Stimulated activated CD4-positive, alpha-beta T cell treated with anti-CD3 and anti-CD28 coated beads, Interleukin-12 subunit alpha, Interleukin-12 subunit beta, amount 100 ng/mL, for 4 hours (primary cell): ENCODE results near the gene SOX18.

Source experiments
- DNase-seq: peaks from one replicate; pipeline ENCODE4 v3.0.0-alpha.2; 2020

SOX18 gene

DNA sequence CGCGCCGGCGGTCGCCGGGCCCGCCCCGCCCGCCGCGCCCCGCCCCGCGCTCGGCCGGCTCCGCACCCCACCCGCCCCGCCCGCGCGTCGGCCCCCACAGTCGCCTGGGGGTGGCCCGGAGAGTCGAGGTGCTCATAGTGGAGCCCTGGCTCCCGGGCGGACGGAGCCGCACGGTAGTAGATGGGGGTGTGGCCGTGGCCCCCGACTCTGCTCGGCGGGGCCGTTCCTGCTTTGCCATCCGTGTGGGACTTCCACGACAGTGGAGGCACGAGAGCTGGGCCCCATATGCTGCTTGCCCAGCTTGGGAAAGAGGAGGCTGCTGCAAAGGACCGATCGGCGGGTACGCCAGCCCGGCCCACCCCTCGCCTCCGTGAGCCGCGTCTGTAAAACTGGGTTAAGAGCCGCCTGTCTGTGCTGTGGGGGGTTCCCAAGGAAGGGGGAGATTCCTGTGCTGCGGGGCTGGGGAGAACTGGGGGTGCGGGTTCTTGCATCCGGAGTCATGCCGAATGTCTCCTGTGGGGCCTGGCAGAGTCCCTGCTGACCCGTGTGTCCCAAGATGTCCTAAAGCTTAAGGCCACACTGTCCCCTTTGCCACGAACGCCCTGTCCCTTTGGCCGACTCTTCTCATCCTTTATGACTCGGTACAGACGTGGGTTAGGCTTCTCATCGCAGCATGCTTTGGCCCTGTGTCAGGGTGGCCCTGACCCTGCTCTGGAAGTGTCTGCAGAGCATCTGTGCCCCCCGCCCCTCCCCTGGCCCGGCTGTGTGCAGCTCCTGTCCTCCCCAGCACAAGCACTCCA, 30.8 kb upstream of the SOX18 start, which contains the start of gene OPRL1:
TSS of gene OPRL1 (plus strand) at position 70 of the 800 bp plus-strand sequence. CDS start 12,639 bp downstream, outside the sequence.
- DNase-seq, result no peak

DNA sequence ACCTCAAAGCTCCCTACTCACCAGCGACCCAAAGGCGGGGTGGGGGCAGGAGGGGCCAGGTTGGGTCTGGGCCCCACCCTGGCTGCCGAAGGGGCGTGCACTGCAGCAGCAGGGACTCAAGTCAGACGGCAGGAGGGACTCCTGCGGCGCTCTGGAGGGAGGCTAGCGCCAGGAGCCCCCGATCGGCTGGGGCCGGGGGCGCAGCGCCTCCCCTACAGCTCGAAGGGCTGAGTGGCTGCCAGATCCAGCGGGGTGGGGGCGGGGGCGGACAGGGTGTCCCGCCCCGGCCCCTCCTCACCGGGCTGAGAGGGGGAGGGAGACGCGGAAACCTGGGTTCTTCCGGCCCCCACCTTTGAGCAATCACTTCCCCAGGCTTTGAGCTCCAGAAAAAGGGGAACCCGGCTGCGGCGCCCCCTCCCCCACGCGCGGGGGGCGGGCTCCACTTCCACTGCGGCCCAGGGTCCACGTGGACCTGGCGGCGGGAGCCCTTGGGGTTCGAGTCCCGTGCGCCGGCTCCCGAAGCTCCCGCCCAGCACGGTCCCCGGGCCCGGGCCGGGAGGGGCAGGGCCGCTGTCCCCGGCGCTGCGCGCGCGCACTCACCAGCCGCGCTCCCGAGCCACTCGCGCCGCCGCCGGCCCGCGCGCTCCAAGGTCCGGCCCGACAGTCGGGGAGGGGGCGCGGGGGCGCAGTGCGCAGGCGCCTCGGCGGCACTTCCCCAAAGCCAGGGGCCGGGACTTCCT, 30.0 kb upstream of the SOX18 start, which contains the start of gene RGS19:
TSS of gene RGS19 (minus strand) at position 246 of the 740 bp plus-strand sequence. CDS start 2,632 bp downstream, outside the sequence.
- DNase-seq, result peak; percentile 69

DNA sequence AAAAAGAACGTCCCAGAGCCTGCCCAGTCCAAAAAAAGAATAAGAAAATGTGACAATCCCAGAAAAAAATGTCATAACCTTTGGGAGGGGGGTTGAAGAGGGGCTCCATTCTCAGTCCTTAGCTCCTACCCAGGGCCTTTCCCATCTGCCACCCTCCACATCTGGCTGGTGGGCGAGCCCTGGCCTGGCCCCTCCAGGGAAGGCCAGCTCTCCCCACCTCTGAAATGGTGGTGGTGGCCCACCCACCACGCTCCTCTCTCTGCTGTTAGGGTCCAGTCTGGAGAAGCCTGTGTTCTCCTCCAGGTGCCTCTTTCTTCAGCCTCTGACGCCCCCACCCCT, 29.5 kb upstream of the SOX18 start:
- DNase-seq, result no peak

DNA sequence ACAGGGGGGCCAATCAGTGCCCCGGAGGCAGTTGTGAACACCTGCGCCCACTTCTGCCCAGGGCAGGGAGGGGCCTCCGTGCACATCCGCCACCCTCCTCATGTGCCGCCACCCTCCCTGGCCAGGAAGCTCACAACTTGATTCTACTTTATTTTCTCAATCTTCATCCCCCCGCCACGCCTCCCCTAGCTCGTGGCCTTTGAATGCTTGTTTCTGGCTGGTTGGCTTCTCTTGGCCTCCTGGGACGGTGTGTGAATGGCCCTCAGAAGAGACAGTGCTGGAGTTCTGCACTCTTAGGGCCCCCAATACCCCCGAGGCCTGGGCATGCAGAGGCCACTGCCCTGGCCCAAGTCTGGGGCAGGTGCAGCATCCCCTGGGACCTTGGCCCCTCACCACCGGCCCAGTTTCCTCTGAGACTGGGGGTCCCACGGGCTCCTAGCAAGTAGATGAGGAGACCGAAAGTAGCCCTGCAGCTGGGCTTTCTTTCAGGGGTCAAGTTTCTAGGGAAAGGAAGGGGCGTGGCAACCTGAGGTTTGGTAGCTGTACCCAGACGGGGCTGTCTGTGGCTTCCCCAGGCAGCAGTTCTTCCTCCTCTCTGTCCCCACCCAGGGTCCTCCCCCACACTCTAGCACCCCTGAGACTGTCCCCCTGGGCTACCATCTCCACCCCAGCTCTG, 28.6 kb upstream of the SOX18 start:
- no peak for DNase-seq

DNA sequence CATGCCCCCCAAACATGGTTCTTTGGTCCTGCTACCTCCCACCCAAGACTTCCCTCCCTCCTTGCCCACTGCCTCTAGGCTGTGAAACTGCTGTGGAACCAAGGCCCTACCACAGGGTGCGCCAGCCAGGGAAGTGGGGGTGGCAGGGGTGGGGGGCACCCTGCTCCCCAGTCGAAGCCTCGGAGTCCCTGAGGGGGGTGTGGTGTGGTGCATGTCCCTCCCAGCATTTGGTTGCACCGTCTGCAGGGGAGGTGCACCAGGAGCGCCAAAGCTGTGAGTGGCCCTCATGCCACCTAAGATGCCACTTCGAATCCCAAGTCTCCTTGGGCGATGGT, 28.1 kb upstream of the SOX18 start:
- no peak for DNase-seq

DNA sequence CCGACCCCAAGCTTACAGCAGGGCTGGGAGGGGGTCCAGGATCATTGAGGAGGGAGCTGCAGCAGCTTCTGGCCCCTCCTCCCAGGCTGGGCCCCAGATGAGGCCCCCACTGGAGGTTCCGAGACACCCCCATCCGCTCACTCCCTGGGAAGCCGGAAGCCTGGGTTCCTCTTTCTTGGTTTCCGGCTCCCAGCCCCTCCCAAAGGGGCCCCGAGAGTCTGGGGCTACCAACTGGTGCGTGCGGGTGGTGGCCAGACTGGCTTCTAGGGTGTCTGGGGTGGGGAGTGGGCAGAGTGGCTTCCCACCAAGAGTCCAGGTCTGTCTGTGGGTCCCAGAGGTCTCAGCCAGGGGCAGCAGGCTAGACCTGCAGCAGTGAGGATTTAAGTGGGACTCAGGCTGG, 27.7 kb upstream of the SOX18 start:
- no peak for DNase-seq

DNA sequence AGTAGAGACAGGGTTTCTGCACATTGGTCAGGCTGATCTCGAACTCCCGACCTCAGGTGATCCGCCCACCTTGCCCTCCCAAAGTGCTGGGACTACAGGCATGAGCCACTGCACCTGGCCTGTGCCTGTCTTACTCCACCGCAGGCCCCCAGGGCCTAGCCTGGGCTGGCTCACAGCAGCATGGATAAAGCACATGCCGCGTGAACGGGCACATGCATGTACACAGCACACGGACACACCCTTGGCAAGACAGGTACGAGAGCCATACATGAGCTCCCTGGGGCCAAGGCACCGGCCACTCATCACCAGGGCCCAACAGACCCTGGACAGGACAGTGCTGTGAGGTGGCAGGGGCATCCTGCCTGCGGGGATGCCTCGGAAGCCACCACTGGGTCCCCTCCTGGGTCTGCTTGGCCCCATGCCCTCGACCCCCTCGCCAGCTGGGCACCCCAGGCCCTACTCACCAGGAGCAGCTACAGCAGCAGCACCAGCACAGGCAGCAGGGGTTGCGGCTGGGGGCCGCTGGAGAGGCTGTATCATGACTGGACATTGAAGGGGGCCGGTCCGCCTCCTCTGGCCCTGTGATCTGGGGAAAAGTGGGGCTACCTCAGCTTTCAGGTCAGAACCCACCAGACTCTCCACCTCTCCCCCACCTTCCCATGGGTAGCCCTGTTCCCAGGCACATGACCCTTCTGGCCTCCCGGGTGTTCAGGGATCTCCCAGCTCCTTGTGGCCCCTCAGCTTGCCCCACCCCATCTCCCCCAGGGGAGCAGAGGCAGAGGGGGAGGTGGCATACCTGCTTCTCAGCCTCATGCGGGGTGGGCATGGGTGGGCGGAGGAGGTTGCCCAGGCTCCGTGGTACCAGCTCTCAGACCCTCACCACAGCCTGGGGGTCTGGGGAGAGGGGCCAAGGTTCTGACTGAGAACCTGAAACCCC, 26.9 kb upstream of the SOX18 start:
- DNase-seq, result no peak

DNA sequence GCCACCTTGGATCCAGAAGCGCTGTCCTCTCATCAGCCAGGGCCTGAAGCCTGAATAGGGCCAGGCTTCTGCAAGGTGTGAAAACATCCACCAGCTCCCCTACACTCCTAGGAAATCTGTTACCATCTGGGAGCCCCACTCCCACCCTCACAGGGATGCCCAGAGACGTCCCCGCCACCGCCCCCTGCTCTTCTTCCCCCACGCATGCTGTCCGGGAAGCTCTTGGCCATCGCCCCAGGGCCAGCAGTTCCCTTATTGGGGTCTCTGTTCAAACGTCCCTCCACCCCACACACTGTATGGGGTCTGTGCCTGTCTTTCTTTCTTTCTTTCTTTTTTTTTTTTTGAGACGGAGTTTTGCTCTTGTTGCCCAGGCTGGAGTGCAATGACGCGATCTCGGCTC, 26.1 kb upstream of the SOX18 start:
- DNase-seq, result no peak

DNA sequence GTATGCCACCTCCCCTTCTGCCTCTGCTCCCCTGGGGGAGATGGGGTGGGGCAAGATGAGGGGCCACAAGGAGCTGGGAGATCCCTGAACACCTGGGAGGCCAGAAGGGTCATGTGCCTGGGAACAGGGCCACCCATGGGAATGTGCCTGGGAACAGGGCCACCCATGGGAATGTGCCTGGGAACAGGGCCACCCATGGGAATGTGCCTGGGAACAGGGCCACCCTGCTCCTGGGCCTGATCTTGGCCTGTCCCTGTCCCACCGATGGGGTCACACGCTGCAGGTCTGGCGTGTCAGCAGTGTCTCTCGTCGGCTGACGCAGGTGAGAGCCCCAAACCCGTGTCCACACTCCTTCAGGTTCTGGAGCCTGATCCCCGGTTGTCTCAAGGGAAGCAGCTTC, 25.5 kb upstream of the SOX18 start:
- DNase-seq, result no peak

DNA sequence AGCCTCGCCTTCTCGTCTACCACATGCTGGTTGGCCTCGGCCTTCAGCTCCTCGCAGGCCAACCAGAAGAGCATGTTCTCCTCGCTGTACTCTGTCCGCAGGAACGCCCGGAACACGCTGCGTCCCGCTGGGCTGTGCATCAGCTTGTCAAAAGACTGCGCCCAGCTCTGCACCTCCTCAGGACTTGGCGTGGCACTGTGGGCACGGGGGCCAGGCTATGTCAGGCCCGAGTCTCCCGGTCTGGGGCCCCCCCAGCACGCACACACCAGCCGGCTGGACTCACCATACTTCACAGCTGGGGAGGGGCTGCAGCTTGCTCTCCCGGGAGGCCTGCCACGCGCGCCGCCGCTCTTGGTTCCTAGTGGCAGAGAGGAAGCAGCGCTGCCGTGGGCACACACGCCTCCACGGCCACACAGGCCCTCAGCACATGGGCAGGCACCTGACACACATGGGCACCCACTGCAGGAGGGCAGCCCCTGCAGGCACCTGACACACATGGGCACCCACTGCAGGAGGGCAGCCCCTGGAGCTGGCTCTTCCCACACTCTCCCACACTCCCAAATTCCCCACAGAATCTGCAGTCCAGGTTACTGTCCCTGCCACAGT, 24.8 kb upstream of the SOX18 start:
- no peak for DNase-seq

DNA sequence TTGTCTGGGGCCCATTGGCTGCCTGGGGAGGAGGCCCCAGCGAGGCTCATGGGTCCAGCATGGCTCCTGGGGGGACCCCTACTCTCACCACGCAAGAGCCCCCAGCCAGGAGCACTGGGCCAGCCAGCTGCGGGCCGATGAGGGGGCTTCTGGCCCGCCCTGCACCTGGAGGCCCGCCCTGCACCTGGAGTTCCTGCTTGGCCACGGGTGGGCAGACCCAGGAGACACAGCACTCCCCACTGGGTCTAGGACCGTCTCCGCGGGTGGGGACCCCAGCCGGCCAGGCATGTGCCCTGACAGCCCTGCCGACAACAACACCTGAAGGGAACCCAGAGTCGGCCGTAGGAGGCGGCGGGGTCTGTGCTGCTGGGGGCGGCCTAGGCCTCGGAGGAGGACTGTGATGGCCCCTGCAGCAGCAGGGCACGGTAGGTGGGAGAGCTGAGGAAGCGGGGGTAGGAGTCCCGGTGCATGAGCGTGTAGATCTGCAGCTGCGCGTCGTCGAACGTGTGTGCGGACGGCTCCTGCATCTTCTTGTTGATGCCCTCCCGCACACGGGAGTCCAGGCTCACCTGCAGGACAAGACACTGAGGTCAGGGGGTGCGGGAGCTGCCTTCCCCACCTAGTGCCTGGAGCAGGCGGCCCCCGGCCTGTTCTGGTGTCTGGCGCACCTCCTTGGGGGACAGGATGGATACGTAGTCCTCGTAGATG, 24.2 kb upstream of the SOX18 start:
- no peak for DNase-seq

DNA sequence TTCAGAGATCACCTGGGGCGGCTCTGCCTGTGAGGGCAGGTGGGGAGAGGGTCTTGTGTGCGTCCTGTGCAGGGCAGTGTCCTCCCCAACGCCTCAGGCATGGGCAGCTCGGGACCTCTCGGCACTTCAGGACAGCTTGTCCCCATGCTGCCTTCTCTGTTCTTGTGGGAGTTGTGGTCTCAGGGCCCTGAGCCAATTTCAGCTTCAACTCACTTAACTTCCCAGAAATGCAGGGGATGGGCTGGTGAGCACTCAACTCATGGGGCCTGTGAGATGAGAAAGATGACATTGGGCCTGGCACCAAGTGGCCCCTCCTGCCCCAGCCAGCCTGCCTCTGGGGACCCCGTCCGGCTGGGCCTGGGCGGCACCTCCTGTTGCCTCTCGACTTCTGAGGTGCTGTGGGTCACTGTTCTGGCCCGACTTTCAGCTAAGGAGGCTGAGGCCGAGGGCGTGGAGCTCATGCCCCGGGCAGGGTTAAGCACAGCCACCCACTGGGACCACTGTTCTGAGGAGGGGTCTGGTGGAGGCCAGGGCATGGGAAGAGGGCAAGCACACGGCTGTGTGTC, 23.1 kb upstream of the SOX18 start:
- DNase-seq, result no peak

DNA sequence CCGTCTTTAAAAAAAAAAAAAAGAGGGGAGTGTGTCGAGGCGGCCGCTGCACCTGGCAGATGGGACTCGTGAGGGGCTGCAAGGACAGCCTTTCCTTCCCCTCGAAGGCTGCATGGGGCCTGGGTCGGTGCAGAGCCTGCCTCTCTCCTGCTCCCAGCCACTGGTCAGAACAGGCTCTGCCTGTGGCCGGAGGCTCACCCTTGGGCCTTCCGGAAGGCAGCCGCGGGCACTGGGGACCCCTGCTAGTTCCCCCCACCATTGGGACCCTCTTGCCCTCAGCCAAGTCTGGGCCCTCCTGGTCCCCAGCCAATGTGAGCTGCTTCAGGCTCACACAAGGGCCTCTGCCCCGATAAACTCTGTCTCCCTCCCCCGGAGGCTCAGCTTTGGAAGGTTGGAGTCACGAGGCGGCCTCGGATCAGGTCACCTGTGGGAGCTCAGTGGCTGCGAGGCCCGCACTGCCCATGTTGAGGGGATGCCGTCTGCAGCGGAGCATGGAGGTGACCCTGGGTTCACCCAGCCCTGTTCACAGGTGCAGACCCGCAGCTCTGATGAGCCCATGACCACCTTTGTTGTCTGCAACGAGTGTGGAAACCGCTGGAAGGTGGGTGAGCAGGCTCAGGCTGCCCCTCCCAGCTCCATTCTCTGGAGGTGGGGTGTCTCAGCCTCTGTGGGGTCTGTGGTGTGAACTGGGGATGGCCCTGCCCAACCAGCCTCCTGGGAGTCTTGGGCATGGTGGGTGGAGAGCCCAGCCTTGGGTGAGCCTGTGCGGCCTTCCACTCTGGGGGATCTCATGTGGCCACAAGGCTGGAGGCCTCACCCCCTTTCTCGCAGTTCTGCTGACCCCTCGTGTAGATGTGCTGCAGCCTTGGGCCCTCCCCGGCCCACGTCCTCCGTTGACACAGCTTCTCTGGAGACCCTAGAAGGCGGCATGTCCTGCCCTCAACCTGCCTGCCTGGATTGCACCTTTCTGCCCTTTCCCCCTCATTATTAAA, 22.2 kb upstream of the SOX18 start:
- no peak for DNase-seq

DNA sequence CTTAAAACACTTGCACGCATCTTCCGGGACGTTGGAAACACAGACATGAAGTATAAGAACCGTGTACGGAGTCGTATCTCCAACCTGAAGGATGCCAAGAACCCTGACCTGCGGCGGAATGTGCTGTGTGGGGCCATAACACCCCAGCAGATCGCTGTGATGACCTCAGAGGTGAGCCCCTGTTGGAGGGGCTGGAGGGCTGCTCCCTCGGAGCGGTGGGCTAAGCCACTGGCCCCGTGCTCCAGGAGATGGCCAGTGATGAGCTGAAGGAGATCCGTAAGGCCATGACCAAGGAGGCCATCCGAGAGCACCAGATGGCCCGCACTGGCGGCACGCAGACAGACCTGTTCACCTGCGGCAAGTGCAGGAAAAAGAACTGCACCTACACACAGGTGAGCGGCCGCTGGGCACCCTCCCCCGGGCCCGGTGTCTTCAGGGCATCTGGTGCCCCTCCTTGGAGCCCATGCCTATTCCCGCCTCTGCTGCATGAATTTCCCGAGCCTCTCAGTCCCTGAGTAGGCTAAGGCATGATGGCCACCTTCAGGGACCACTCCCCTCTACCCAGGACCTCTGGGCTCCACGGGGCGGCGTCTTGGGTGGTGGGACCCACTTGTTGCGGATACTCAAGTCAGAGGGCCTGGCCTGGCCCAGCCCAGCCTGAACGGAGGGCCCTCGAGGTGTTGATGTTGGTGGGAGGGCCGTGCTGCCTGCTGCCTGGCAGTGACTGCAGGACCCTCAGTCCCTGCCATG, 21.0 kb upstream of the SOX18 start:
- DNase-seq, result no peak

DNA sequence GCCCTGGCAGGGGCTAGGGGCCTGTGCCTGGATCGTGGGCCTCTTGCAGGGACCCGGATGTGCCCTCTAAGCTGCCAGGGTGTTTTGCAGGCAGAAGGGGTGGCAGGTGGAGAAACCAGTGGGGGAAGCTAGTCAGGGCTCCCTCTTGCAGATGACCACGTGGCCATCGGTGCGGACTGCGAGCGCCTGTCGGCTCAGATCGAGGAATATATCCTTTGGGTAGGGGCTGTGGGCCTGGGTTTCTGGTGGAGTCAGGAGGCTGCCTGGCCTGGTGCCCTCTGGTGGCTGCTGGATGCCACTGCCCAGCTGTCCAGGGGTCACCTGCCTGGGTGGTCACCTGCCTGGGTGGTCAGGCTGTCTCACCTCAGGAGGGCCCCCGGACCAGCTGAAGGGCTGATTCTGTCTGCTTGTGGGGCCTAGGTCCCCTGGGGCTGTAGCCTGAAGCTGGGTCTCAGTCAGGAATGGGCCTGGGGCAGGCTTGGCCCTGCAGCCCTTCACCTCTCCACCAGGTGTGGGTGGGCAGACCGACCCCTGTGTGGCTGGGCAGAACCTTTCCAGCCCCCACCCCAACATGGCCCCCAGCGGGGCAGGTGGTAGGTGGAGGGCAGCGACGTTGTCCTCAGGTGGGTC, 20.3 kb upstream of the SOX18 start:
- DNase-seq, result no peak

DNA sequence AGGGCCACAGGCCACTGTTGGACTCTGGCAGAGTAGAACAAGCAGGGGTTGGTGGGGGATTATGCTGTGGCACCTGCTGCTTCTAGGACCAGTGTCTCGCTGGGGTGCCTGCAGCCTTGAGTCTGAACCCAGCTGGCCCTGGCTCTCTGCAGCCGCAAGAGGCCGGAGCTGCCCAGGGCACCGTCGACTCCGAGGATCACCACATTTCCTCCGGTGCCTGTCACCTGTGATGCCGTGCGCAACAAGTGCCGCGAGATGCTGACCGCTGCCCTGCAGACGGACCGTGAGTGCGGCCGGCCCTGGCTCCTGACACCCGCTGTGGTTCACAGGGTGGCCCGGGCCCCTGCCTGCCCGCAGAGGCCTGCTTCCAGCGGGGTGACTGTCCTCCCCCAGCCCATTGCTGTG, 19.8 kb upstream of the SOX18 start:
- no peak for DNase-seq

DNA sequence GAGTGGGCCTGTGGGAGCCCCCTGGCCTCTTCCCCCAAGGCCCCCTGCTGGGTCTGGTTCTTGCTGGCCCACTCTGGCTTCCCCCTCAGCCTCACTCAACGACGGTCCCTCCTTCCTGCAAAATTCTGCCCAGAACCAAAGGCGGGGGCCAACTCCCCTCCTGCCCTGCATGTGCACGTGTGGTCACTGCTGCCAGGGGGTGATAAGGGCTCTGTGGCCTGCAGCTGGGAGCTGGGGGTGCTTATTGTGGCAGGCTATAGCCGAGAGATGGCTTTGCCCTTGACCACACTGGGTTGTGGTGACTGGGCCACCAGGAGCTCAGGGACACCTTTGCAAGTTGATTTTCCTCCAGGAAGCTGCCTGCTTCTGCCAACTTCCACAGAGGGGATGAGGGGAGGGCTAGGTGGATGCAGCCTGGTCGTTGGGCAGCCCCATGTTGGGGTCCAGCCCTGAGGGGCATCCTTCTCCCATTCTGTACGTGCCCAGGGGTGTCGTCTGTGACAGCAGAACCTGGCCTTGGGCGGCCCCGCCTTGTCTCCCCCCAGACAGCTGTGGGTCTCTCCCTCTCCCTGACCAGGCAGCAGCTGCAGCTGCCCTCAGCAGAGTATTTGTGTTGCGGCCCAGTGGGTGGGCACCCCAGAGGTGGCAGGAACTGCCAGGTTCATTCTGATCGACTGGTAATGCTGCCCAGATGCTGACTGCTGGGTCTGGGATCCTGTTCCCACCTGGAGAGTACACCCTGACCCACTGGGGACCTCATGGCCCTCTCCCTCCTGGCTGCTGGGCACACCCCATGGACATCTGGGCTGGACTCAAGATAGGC, 19.2 kb upstream of the SOX18 start:
- DNase-seq, result no peak
